HFFc6 (cell line): ENCODE measurements around the gene GCHFR. TPM values are rescaled to one million over a fixed set of nuclear protein-coding genes. Genes with fewer than 3 reads are reported as not detected.
A peak's percentile ranks its signal among the peaks of the same experiment; 100 is the strongest.

ENCODE experiments used
- DNase-seq: peaks from one replicate; pipeline ENCODE4 v3.0.0-alpha.2; 2018
- H3K27ac Mint-ChIP-seq: 2 replicates; pipeline ENCODE4 v1.8.0; 2020; ENCODE audit warnings: mild to moderate bottlenecking, mixed read lengths
- H3K27me3 Mint-ChIP-seq: 2 replicates; pipeline ENCODE4 v1.8.0; 2021; ENCODE audit warnings: mild to moderate bottlenecking, moderate library complexity, mixed read lengths; ENCODE audit not compliant: insufficient read depth
- H3K36me3 Mint-ChIP-seq: 2 replicates; pipeline ENCODE4 v1.8.0; 2021; ENCODE audit warnings: low read depth, mixed read lengths
- H3K4me1 Mint-ChIP-seq: 2 replicates; pipeline ENCODE4 v1.8.0; 2020; ENCODE audit warnings: low read depth, mixed read lengths
- H3K4me3 Mint-ChIP-seq: 2 replicates; pipeline ENCODE4 v1.8.0; 2020; ENCODE audit warnings: mild to moderate bottlenecking, moderate library complexity, mixed read lengths
- H3K9me3 Mint-ChIP-seq: 2 replicates; pipeline ENCODE4 v1.8.0; 2020; ENCODE audit warnings: mild to moderate bottlenecking, mixed read lengths
- CTCF ChIP-seq: fragments of 200-600 bp; sonication (generic); IDR thresholded peaks from 2 replicates; pipeline ENCODE4 v1.5.0; 2021; ENCODE audit warnings: antibody characterized with exemption, mild to moderate bottlenecking
- total RNA-seq, 6 experiments: library from RNA; stranded (reverse); fragmentation: NEBNext Ultra II Directional; extraction: Animal tissue kit (Norgen Biotek cat#: 25700); gene quantifications; 2 replicates in 1 of 6; 3 replicates in 5 of 6; pipeline ENCODE4 v1.2.3, GENCODE V29; 2021

The GCHFR gene
- total RNA-seq, 6 experiments from 2014 or later = 1.6 to 3.1 (median 2.7) TPM

GRCh38 chr15:40790718-40791117 lies 26.9 kb downstream of the GCHFR start:
- no peak for TF ChIP-seq CTCF
- Mint-ChIP-seq H3K4me3 (no peak overlapping the region), H3K27ac (peak overlapping the region; percentile 62), H3K9me3 (no peaks in the 10 kb centered on the region), H3K27me3 (no peaks in the 10 kb centered on the region), H3K36me3 (peaks cover 10% of the 10 kb centered on the region), H3K4me1 (peaks cover 41% of the 10 kb centered on the region)
- peak; percentile 4 for DNase-seq

DNA sequence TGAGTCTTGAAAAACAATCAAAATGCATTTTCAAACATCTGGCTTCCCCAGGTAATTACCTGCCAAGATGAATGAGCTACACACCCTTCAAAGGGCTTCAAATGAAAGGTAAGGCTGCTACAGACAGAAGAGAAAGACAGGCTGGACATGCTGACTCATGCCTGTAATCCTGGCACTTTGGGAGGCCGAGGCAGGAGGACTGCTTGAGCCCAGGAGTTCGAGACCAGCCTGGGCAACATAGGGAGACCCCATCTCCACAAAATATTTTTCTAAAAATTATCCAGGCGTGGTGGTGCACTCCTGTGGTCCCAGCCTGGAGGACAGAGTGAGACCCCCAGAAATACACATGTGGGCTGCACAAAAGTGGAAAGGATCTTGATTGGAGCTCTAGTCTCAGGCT lies 28.5 kb downstream of the GCHFR start:
- Mint-ChIP-seq H3K4me1 (peaks cover 34% of the 10 kb centered on the region), H3K27ac (peak overlapping the region; percentile 90; the same call in 1 of the 2 replicates), H3K4me3 (no peak overlapping the region), H3K27me3 (no peaks in the 10 kb centered on the region), H3K36me3 (peaks cover 10% of the 10 kb centered on the region), H3K9me3 (no peaks in the 10 kb centered on the region)
- TF ChIP-seq CTCF = no peak
- DNase-seq = no peak

DNA sequence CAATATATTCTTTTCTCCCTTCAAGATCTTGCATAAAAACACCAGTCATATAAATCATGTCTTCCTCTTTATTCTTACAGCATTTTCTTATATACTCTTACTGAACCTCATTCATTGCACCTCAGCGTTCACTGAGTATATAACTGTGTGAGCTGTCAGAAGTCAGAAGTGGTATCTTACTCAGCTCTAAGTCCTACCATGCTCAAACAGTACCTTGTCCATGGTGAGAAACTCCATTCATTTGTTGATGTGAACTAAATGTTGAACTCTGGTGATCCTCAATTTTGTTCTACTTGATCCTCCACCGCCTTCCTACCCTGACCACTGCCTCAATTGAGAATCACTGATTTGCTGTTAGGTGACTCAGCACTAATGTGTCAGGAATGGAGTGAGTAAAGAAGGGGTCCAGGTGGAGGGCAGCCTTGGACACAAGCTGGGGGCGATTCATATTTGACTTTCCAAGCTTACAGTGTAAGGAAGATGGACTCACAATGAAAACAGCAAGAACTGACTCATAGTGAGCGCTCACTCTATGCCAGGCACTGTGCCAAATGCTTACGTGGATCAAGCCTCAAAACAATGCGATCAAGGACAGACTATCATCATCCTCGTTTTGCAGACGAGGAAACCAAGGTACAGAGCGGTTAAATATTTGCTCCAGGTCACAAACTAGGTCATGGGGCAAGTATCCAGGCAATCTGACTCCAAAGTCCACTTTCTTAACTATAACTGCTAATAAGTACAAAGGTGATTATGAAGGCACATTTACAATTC lies 29.5 kb downstream of the GCHFR start:
- no peaks in the 10 kb centered on the region for H3K9me3 Mint-ChIP-seq
- TF ChIP-seq CTCF = no peak
- H3K36me3 Mint-ChIP-seq = peaks cover 10% of the 10 kb centered on the region
- H3K27me3 Mint-ChIP-seq = no peaks in the 10 kb centered on the region
- H3K27ac Mint-ChIP-seq = peak overlapping the region; percentile 90
- H3K4me3 Mint-ChIP-seq = peak overlapping the region; percentile 73
- peak; percentile 88 for DNase-seq
- H3K4me1 Mint-ChIP-seq = peaks cover 32% of the 10 kb centered on the region

- H3K9me3 Mint-ChIP-seq = no peaks in the 10 kb centered on the region
- DNase-seq = no peak
- no peaks in the 10 kb centered on the region for H3K27me3 Mint-ChIP-seq
- H3K27ac Mint-ChIP-seq = peak overlapping the region; percentile 10
- peaks cover 38% of the 10 kb centered on the region for H3K4me1 Mint-ChIP-seq
- peaks cover 12% of the 10 kb centered on the region for H3K36me3 Mint-ChIP-seq
- H3K4me3 Mint-ChIP-seq = no peak overlapping the region
- no peak for TF ChIP-seq CTCF
Measured at GRCh38 chr15:40796041-40796440, 32.2 kb downstream of the GCHFR start.

GRCh38 chr15:40796512-40796911 lies 32.6 kb downstream of the GCHFR start:
- Mint-ChIP-seq H3K9me3 (no peaks in the 10 kb centered on the region), H3K27ac (no peak overlapping the region; the same call in 1 of the 2 replicates), H3K36me3 (peaks cover 14% of the 10 kb centered on the region), H3K4me3 (no peak overlapping the region), H3K4me1 (peaks cover 41% of the 10 kb centered on the region), H3K27me3 (no peaks in the 10 kb centered on the region; the same call in 1 of the 2 replicates)
- DNase-seq = no peak
- TF ChIP-seq CTCF = no peak
